H1 (cell line): Measurements from ENCODE around the gene RTTN. TPM values are rescaled to one million over a fixed set of nuclear protein-coding genes. Genes with fewer than 3 reads are reported as not detected.

Source experiments
- BACH1 ChIP-seq: IDR thresholded peaks from 2 replicates; pipeline ENCODE4 v1.6.1; 2012; ENCODE audit warnings: low read length, improper control_type of control experiment
- BCL11A ChIP-seq, 2 experiments: IDR thresholded peaks; one replicate each; pipeline ENCODE4 v1.6.1; 2011; ENCODE audit warnings: low read depth in 2 of 2, low read length in 2 of 2, mild to moderate bottlenecking in 2 of 2
- CREB1 ChIP-seq: IDR thresholded peaks from 2 replicates; pipeline ENCODE4 v1.6.1; 2012; ENCODE audit warnings: inconsistent platforms
- CTCF ChIP-seq, 3 experiments: IDR thresholded peaks; 1 replicate in 2 of 3; 2 replicates in 1 of 3; pipeline versions ENCODE4 v1.5.1 to v1.6.1; 2011; ENCODE audit warnings: low read length in 3 of 3, mild to moderate bottlenecking in 3 of 3, inconsistent platforms in 2 of 3, low read depth in 1 of 3, moderate library complexity in 1 of 3; ENCODE audit not compliant: insufficient read depth in 1 of 3; ENCODE audit errors: control extremely low read depth in 1 of 3
- E2F6 ChIP-seq: IDR thresholded peaks from 2 replicates; pipeline ENCODE4 v1.6.1; 2012; ENCODE audit warnings: inconsistent platforms
- EP300 ChIP-seq, 2 experiments: IDR thresholded peaks; 1 replicate in 1 of 2; 2 replicates in 1 of 2; pipeline ENCODE4 v1.6.1; 2011 to 2012; ENCODE audit warnings: low read depth in 2 of 2, low read length in 2 of 2, mild to moderate bottlenecking in 2 of 2, borderline replicate concordance in 1 of 2, inconsistent platforms in 1 of 2, moderate library complexity in 1 of 2
- EZH2 ChIP-seq: fragments of 200-600 bp; sonication (generic); IDR thresholded peaks from 2 replicates; pipeline ENCODE4 v1.7.1; 2012; ENCODE audit warnings: low read depth, mild to moderate bottlenecking, moderate library complexity, low read length, inconsistent platforms; ENCODE audit not compliant: severe bottlenecking
- NRF1 ChIP-seq: IDR thresholded peaks from 2 replicates; pipeline ENCODE4 v1.6.1; 2011; ENCODE audit warnings: mild to moderate bottlenecking, low read depth, low read length, improper control_type of control experiment
- RFX5 ChIP-seq: IDR thresholded peaks from 2 replicates; pipeline ENCODE4 v1.6.1; 2011; ENCODE audit warnings: low read depth, low read length, improper control_type of control experiment, borderline replicate concordance
- ZNF274 ChIP-seq: IDR thresholded peaks from 2 replicates; pipeline ENCODE4 v1.7.0; 2012; ENCODE audit warnings: low read length, borderline replicate concordance; ENCODE audit errors: extremely low read depth
- polyA plus RNA-seq, 7 experiments: library from polyadenylated mRNA; depleted of rRNA in 3 of 7; stranded (reverse) in 5 of 7; unstranded in 2 of 7; fragments of >200 nt in 5 of 7; fragments of 200-250 nt in 2 of 7; gene quantifications; 1 replicate in 5 of 7; 2 replicates in 1 of 7; 4 replicates in 1 of 7; pipeline versions ENCODE4 v1.2.1 to v1.2.3, GENCODE V29; 2011 to 2013; ENCODE audit warnings: missing spikeins in 2 of 7, mixed read lengths in 2 of 7
- total RNA-seq: library from RNA; stranded (reverse); fragmentation: NEBNext Ultra II Directional; extraction: Animal tissue kit (Norgen Biotek cat#: 25700); gene quantifications from 2 replicates; pipeline ENCODE4 v1.2.1, GENCODE V29; 2021
- TF ChIP-seq, protein P1 (sequence below): IDR thresholded peaks from 2 replicates; pipeline ENCODE4 v1.6.1; 2012; ENCODE audit warnings: inconsistent platforms
- TF ChIP-seq, protein P2 (sequence below): IDR thresholded peaks from 2 replicates; pipeline ENCODE4 v1.6.1; 2012; ENCODE audit warnings: low read length, inconsistent platforms

The RTTN gene
- total and polyA plus RNA-seq, 2 of the 8 experiments (the other 6 are each of a cell fraction or from before 2014, with no cell fraction given) = 9.1 to 21.4 TPM

- no peak for TF ChIP-seq EZH2
- TF ChIP-seq E2F6 = peak; percentile 87
- TF ChIP-seq BACH1 = no peak; the same call in 1 of the 2 replicates
- TF ChIP-seq EP300 (IDR thresholded peaks at IDR 0.05; ENCODE audit: borderline replicate concordance in 1 of 2, low read depth in 2 of 2, low read length in 2 of 2) = no peak
- TF ChIP-seq RFX5 = 0 out of 2 replicates have a peak, but pooled peaks have one; percentile 10
- TF ChIP-seq ZNF274 = no peak
- TF ChIP-seq BCL11A (IDR thresholded peaks at IDR 0.05; ENCODE audit: low read depth in 2 of 2, low read length in 2 of 2) = no peak
- no peak for TF ChIP-seq CTCF (IDR thresholded peaks at IDR 0.05; ENCODE audit: control extremely low read depth in 1 of 3, insufficient read depth in 1 of 3, low read depth in 1 of 3, low read length in 3 of 3)
- no peak for TF ChIP-seq NRF1
- TF ChIP-seq, protein P1, sequence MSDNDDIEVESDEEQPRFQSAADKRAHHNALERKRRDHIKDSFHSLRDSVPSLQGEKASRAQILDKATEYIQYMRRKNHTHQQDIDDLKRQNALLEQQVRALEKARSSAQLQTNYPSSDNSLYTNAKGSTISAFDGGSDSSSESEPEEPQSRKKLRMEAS = 0 out of 2 replicates have a peak, but pooled peaks have one; percentile 16
- TF ChIP-seq, protein P2, sequence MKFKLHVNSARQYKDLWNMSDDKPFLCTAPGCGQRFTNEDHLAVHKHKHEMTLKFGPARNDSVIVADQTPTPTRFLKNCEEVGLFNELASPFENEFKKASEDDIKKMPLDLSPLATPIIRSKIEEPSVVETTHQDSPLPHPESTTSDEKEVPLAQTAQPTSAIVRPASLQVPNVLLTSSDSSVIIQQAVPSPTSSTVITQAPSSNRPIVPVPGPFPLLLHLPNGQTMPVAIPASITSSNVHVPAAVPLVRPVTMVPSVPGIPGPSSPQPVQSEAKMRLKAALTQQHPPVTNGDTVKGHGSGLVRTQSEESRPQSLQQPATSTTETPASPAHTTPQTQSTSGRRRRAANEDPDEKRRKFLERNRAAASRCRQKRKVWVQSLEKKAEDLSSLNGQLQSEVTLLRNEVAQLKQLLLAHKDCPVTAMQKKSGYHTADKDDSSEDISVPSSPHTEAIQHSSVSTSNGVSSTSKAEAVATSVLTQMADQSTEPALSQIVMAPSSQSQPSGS = 0 out of 2 replicates have a peak, but pooled peaks have one; percentile 28
- peak; percentile 70 for TF ChIP-seq CREB1
Measured at GRCh38 chr18:70205421-70206397, at the start of gene RTTN (continued).
